ENCODE measurements around the gene ZNF496. TPM values are rescaled to one million over a fixed set of nuclear protein-coding genes. Genes with fewer than 3 reads are reported as not detected.

Gene ZNF496
- total RNA-seq, 2 donors from 2014 or later: 11.7 to 15.6 TPM

- Histone ChIP-seq H3K4me1 (peaks cover 16% of the 10 kb centered on the region), H3K9ac (ENCODE audit: low read depth in 2 of 2, low read length in 2 of 2) (no peak overlapping the region)
Observed at GRCh38 chr1:247334378-247335133, 2.9 kb upstream of the ZNF496 start.

DNA sequence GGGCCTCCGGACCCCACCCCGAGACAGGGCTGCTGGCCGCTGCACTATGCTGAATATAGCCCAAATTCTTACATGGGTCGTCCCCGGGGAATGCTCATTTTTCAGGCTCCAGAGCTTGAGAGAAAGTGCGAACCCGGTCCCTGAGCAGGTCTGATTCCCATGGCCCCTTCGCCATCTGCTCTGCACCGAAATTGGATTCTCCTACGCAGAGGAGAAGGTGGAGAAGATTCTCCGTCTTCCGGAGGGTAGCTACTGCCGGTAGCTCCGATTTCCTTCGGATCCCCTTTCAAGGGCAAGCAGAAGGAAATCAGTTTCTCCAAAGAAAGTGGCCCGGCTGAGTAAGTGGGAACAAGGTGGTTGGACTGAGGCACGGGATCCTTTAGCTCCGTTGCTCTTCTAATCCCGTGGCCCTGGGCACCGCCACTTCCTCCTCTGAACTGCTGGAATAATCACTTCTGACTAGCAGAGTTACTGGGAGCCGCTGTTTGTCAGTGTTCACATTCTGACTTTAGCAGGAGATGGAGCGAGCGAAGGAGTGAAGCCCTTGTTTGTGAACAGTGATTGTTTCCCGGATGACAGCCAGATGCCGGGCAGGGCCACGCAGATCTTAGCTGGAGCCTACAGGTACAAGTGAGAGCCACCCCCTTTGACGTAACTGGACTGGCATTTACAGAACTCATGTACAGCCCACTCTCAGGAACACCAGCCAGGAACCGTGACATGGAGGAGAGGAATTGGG, 1.1 kb upstream of the ZNF496 start:
- intact Hi-C loops (cut with DNase I): loop anchor here (10.0 kb wide), 1 partner anchor 128 kb away; no protein-coding TSS in a partner anchor
- peak overlapping the region; percentile 66 for H3K27ac ChIP-seq
- no peak for TF ChIP-seq CTCF (IDR thresholded peaks at IDR 0.05)
- DNase-seq: peak; percentile 45
- peak overlapping the region; percentile 96 for H3K4me3 ChIP-seq
- peak overlapping the region; percentile 84 to 97 for H3K9ac ChIP-seq (ENCODE audit: low read depth in 2 of 2, low read length in 2 of 2)
- H3K9me3 ChIP-seq: no peaks in the 10 kb centered on the region
- H3K36me3 ChIP-seq: no peaks in the 10 kb centered on the region
- H3K4me1 ChIP-seq: peaks cover 16% of the 10 kb centered on the region
- no peaks in the 10 kb centered on the region for H3K27me3 ChIP-seq

More at GRCh38 chr1:247334378-247335133, 2.9 kb upstream of the ZNF496 start:
- intact Hi-C loops (cut with DNase I): loop anchor here (10.0 kb wide), 1 partner anchor 130 kb away; no protein-coding TSS in a partner anchor
- DNase-seq: no peak
- H3K9me3 ChIP-seq: no peaks in the 10 kb centered on the region
- H3K4me3 ChIP-seq: no peak overlapping the region
- H3K36me3 ChIP-seq: no peaks in the 10 kb centered on the region
- no peak overlapping the region for H3K27ac ChIP-seq
- H3K27me3 ChIP-seq: no peaks in the 10 kb centered on the region
- TF ChIP-seq CTCF (IDR thresholded peaks at IDR 0.05): no peak

DNA sequence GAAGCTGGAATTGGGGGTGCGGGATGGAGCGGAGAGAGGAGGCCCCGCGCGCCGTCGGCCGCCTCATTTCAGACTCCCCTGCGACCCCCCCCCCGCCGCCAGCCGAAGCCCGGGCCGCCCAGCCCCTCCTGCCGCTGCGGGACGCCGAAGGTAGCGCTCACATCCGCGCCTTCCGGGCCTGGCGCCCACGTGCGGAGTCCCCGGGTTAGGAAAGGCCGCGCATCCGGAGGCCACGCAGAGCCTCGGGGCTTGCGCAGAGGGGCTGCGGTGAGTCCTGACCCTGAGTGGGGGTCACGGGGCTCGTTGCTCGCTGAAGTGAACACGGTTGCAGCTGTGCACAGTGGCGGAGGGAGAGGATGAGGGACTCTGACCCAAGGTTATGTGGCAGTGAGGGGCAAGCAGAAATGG, 552 bp upstream of the ZNF496 start:
- Histone ChIP-seq H3K27ac (peak overlapping the region; percentile 66), H3K36me3 (no peaks in the 10 kb centered on the region), H3K4me3 (peak overlapping the region; percentile 96), H3K4me1 (peaks cover 16% of the 10 kb centered on the region), H3K27me3 (no peaks in the 10 kb centered on the region), H3K9ac (ENCODE audit: low read depth in 2 of 2, low read length in 2 of 2) (peak overlapping the region; percentile 84 to 97), H3K9me3 (no peaks in the 10 kb centered on the region)
- no peak for TF ChIP-seq CTCF (IDR thresholded peaks at IDR 0.05)
- peak; percentile 45 for DNase-seq
- intact Hi-C loops (cut with DNase I): loop anchor here (10.0 kb wide), 1 partner anchor 127 kb away; no protein-coding TSS in a partner anchor

DNA sequence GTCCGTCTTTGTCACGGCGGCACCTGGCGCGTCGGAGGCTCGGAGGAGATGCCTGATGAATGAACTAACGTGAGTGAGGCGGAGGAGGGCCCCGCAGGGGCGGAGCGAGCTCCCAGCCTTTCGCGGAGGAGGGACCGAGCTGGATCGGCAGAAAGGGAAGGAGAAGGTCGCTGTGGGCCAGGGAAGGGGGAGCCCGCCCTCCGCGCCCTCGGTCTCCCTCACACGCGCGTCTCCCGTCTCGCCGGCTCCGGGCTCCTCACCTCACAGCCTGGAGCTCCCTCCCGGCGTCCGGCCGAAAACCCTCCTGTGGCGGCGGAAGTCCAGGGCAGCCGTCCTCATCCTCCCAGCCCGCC, 519 bp downstream of the ZNF496 start:
- no peaks in the 10 kb centered on the region for H3K36me3 ChIP-seq
- no peaks in the 10 kb centered on the region for H3K27me3 ChIP-seq
- H3K27ac ChIP-seq: peak overlapping the region; percentile 91
- intact Hi-C loops (cut with DNase I): loop anchor here (10.0 kb wide), 1 partner anchor 126 kb away; no protein-coding TSS in a partner anchor
- H3K9me3 ChIP-seq: no peaks in the 10 kb centered on the region
- peak overlapping the region; percentile 96 for H3K4me3 ChIP-seq
- peaks cover 16% of the 10 kb centered on the region for H3K4me1 ChIP-seq
- peak; percentile 89 for DNase-seq
- no peak for TF ChIP-seq CTCF (IDR thresholded peaks at IDR 0.05)
- peak overlapping the region; percentile 68 to 97 for H3K9ac ChIP-seq (ENCODE audit: low read depth in 2 of 2, low read length in 2 of 2)

DNA sequence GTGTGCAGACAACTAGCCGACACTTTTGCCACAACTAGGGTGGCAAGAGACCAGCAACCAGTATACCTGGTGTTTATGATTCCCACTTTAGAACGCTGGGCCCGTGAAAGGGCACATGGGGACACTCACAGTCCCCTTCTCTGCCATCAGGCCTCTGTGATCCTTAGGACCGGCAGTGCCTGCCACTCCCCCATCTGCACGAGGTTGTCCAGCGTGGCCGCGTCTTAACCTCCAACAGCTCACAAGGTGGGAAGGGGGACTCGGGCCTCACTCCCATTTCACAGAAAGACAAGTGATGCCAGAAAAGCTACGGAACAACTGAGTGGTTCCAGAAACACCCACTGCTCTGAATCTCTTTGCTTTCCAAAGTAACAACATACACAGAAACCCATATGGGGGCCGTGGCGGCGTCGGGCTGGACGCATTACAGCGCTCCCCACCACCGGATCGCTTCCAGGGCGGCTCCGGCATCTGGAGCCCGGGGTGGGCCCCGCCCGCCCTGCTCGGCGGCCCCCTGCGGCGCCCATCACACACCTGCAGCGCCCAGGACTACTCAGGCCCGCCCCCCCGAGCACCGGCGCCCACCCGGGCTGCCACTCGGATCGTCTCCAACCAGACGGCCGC, 1.0 kb downstream of the ZNF496 start:
- no peak for DNase-seq

More for the DNA sequence above, 1.0 kb downstream of the ZNF496 start:
- intact Hi-C loops (cut with DNase I): loop anchor here (10.0 kb wide), 1 partner anchor 126 kb away; no protein-coding TSS in a partner anchor
- Histone ChIP-seq H3K27ac (peak overlapping the region; percentile 91), H3K4me3 (peak overlapping the region; percentile 96), H3K4me1 (peaks cover 16% of the 10 kb centered on the region), H3K36me3 (no peaks in the 10 kb centered on the region), H3K9me3 (no peaks in the 10 kb centered on the region), H3K27me3 (no peaks in the 10 kb centered on the region), H3K9ac (ENCODE audit: low read depth in 2 of 2, low read length in 2 of 2) (peak overlapping the region; percentile 68 to 97)
- TF ChIP-seq CTCF (IDR thresholded peaks at IDR 0.05): no peak
